HG03064 (cell line): ENCODE data around the gene SHBG.
A peak's percentile ranks its signal among the peaks of the same experiment; 100 is the strongest.
"Not testable (repeated sequence)": the region's sequence is repeated elsewhere in the genome, so short reads cannot be mapped to it uniquely, and the experiment has no call there.

Experiments used
- ATAC-seq: cut with Tn5 transposase; IDR thresholded peaks from one replicate; pipeline ENCODE4 v1.9.1; 2021; ENCODE audit warnings: low read depth; ENCODE audit not compliant: unreplicated experiment

Gene SHBG

DNA sequence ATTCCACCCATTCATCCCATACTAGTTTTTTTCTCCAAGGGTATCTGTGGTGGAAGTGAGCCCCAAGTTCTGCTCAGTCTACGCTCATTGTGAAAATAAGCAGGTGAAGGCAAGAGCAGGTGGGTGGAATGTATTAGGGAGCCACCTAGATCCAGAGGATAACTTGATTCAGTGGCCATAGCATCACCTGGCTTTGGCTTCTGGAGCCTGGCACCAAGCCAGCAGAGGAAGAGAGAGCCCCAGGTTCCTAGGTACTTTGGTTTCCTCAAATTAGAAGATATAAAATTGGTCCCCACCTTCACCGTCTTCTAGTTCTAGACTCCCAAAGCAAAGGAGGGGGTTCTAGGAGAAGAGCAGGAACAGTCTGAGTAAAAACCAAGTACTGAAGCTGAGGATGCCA, 19.3 kb upstream of the SHBG start:
- no peak for ATAC-seq

DNA sequence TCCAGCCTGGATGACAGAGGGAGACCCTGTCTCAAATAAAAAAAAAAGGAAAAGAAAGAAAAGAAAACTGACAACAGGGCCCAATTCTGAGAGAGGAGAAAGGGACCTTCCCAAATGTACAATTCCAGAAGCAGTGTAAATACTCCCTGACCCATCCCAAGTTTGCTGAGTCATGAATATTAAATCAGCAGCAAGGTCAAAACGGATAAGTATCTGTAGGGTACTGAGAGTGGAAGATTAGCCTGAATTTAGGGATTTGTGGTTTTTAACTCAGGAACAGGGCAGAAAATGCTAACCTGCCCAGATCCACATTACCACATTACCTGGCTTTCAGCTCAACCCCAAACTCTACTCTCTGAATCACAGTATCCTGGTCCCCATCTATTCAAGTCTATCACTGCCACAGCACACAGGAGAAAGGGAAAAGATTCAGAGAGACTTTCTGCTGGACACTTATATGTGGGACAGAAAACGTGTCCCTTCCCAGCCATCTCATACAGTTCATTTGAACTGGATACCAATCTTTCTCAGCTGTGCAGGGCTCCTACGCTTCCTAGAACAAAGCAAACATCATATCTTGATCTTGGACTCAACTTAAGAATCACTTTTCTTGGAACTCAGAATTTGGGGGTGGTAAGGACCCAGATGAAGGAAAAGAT, 18.2 kb upstream of the SHBG start:
- no peak for ATAC-seq

DNA sequence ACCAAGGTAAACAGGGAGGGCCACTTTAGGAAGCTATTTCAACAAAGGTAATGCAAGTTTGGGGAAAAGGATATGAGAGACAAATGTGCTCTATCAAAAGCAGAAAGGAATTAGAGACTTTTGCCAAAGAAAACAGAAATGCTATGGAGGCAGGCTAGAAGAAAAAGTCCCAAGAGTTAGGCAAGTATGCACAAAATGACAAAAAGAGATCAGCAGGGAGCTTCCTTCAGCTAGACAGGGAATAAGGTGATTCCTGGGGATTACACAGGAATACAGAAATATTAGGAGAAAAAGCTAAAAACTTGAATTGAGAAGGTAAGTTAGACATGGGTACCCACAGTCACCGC, 17.7 kb upstream of the SHBG start:
- no peak for ATAC-seq

DNA sequence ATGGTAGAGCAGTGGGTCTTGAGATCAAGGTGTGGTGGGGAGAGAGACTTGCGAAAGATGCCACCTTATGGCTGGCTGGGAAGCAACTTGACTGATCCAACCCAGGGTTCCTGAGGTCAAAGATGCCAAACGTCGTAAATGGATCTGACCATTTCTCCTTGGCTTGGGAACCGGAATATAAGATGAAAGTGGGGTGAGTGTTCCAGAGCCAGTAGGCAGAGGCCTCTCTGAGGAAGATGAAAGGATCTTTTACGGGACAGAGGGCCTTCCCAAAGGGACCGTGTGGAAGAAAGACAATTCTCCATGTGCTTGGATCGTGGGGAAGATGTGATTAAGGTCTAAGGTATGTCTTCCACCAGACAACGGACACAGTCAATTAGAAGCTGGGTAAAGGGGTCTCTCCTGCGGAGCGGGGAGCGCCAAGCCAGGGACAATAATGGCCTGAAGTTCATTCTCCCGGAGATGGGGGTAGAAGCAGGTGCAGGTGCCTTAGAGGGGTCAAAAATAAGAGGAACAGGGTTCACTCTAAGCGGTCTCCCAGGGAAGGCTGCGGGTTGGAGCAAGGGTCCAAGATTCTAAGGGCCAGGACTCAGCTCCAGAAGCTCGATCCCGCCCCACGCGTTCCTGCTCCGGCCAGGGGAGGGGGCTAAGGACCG, 16.0 kb upstream of the SHBG start:
- no peak for ATAC-seq

DNA sequence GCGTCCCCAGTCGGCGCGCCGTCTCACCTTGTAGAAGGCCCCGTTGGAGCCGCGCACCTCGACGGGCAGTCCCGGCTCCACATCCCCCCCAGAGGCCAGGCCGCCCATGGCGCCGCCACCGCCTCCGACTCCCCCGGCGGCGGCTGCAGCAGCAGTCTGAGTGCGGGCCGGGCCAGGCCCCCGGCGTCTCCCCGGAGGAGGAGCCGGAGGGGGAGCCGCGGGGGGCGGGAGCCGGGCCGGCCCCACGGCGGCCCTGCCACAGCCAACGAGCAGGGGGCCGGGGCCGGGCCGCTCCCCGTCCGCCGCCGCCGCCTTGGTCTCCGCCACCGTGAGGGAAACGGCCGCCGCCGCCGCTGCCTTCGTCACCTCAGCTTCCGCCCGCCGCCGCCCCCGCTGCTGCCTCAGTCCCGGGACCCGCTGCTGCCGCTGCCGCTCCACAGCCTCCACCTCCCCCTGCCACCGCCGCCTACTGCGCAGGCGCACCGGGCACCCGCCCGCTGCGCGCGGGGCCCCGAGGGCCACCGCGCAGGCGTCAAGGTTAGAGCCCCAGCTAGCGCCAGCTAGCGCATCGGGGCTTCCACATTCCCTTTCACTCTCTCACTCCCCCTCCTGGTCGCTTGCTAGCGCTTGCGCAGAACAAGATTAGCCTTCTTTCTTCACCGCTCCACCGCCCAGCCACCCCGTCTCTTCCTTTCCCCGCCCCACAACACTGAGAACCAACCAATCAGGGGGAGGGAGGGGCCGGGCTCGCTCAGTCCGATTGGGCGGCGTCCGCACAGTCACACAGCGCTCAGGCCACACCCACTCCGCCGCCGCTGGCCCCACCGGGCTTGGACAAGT, 15.3 kb upstream of the SHBG start, which contains the start of gene FXR2:
FXR2 (minus strand) TSS at position 473 of the 840 bp plus-strand sequence; CDS start at position 108, 365 bp downstream.
- ATAC-seq: peak; percentile 79

DNA sequence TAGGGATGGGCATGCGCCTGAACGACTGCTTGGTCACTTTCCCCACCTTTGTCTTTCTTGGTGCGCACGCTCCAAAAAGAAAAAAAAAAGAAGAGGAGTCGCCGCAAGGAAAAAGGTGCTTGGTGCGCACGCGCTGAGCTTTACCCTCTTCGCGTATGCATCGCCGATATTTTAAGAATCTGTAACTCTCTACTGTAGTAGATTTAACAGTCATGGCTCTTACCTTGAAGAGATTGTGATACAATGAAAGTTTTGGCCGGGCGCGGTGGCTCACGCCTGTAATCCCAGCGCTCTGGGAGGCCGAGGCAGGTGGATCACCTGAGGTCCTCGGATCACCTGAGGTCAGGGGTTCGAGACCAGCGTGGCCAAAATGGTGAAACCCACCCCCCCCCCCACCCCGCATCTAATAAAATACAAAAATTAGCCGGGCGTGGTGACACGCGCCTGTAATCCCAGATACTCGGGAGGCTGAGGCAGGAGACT, 14.6 kb upstream of the SHBG start:
- ATAC-seq: no peak

DNA sequence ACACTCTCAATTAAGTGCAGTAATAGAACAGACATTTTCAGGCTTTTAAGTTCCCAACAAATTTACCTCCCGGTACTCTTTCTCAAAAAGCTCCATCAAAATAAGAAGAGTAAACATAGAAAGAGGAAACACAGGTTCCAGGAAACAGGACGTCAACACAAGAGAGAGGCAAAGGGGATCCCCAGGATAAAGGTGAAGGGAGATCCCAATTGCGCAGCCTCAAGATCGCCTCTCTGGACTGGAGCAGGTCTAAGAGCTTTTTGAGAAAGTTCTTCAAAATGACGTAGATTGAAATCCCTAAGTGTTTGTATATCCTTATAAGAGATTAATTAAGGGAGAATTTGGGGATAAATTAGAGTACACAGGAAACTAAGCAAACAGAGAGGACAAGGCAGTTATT, 11.3 kb upstream of the SHBG start:
- no peak for ATAC-seq

DNA sequence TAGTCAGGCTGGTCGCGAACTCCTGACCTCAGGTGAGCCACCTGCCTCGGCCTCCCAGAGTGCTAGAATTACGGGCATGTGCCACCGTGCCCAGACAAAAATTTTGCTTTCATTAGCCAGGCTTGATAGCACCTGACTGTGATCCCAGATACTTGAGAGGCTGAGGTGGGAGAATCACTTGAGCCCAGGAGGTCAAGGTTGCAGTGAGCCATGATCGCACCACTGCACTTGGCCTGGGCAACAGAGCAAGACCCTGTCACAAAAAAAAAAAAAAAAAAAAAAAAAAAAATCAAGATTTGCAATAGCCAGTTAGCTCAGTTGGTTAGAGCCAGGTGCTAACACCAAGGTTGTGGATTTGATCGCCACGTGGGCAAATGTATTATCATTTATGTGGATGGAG, 9.1 kb upstream of the SHBG start:
- ATAC-seq: no peak

DNA sequence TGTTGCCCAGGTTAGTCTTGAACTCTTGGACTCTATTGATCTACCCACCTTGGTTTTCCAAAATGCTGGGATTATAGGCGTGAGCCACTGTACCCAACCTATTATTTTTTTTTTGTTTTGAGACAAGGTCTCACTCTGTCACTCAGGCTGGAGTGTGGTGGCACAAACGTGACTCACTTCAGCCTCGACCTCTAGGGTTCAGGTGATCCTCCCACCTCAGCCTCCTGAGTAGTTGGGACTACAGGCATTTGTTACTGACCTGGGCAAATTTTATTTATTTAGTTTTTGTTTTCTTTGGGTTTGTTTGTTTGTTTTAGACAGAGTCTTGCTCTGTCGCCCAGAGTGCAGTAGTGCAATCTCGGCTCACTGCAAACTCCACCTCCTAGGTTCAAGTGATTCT, 6.3 kb upstream of the SHBG start:
- ATAC-seq: no peak

DNA sequence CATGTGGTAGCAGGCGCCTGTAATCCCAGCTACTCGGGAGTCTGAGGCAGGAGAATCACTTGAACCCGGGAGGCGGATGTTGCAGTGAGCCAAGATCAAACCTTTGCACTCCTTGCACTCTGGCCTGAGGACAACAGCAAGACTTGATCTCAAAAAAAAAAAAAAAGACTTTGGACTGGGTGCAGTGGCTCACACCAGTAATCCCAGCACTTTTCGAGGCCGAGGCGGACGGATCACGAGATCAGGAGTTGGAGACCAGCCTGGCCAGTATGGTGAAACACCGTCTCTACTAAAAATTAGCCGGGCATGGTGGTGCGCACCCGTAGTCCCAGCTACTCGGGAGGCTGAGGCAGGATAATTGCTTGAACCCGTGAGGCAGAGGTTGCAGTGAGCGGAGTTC, 4.2 kb upstream of the SHBG start:
- not testable (repeated sequence) for ATAC-seq

DNA sequence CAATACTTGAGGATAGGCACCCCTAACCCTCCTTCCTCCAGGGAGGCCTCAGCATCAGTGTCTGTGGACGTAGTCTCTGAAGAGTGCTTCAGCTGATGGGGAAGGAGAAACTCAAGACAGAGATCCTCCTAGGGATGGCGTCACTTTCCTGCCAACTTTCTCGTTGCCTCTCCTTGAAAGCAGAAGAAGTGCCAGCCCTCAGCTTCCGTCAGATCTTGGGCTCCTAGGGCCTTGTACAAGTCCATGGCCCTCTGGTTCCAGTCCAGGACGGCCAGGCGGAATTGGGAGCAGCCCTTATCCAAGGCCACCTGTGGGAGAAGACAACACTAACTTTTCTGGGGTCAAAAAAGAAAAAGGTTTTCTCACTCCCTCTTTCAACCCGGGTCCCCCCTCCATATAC, 3.6 kb upstream of the SHBG start:
- no peak for ATAC-seq

DNA sequence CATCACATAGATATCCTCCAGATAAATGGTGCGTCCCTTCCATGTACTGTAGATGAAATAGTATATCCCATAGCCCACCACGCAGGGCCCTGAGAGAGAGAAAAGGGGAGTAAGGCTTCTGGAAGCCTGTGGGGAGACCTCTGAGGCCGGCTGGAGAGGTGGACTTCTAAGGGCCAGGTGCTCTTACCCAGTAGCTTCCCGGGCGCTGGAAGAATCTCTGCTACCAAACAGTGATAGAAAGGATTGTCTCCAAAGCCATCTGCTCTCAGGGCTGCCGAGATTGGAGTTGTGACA, 3.0 kb upstream of the SHBG start:
- ATAC-seq: no peak

DNA sequence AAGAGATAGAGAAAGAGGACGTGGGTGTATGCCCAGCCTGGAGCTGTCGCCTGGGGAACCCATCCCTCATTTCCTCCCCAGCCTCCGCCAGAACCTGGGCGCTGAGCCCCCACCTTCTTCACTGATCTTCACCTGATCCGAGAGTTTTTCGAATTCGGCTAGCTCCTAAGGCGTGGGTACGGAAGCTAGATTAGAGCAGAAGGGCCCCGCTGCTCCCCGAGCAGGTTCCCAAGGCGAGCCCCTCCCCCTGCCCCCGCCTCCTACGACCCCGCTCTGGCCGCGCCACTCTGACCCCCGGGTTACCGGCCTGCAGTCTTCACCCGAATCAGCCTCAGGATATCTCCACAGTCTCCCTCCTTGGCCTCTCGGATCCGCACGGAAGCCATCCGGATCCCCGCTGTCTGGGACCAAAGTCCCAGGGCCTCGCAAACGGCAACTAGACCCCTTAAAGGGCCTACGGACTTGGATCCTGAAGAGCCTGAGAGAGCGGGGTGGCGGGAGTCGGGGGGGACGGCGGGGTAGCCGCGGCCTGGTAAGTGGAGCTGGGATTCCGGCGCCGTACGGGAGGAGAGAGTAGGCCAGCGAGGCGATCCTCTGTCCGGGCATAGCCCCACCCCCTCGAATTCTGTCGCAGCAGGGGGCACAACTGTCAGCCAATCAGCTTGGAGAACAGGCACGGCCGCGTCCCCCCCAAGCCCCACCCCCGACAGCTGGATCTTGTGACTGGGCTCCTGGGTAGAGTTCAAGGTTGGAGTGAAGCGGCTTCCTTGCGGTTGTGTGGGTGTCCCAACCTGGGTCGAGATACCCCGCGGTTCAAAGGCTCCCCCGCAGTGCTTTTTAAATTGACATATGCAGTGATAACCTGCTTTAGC, 2.4 kb upstream of the SHBG start, which contains the start of gene SAT2:
SAT2 (minus strand) TSS at position 572 of the 872 bp plus-strand sequence; CDS start at position 386, 186 bp downstream.
- ATAC-seq: peak; percentile 66

DNA sequence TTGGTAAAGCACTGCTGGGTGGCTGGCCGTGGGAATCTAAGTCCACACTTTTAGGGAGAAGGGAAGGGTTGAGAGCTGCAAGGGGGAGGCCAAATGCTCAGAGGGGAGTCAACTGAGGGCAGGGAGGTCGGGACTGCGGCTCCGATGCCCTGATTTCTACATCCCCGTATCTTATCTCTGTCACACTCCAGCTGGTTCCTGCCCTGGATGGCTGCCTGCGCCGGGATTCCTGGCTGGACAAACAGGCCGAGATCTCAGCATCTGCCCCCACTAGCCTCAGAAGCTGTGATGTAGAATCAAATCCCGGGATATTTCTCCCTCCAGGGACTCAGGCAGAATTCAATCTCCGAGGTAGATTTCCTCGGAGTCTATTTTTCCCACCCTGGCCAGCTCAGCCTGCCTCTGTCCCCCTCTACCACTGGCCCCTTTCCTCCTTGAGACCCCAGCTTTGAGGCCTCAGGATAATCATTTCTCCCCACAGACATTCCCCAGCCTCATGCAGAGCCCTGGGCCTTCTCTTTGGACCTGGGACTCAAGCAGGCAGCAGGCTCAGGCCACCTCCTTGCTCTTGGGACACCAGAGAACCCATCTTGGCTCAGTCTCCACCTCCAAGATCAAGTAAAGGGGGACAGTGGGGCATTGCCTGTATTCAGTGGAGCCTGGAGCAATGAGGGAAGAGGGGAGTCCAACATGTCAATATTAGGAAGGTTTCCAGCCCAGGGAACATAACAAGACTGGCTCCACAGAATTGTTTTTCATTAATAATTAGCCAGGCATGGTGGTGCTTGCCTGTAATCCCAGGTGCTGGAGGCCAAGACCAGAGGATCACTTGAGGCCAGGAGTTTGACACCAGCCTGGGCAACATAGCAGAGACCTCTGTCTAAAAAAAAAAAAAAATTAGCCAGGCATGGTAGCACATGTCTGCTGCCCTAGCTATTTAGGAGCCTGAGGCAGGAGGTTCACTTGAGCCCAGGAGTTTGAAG, 1.8 kb downstream of the SHBG start:
- ATAC-seq: no peak

DNA sequence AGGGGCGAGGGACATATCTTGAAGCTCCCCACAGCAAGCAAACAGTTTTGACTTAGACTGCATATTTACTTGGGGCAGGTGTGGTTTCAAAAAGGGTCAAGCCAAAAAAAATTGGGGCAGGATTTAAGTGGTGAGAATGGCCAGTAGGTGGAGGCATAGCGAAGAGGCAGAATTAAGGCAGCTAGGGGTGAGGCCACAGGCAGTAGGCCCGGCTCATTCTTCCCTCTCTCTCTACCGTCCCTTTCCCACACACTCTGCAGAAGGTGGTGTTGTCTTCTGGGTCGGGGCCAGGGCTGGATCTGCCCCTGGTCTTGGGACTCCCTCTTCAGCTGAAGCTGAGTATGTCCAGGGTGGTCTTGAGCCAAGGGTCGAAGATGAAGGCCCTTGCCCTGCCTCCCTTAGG, 2.6 kb downstream of the SHBG start:
- no peak for ATAC-seq

DNA sequence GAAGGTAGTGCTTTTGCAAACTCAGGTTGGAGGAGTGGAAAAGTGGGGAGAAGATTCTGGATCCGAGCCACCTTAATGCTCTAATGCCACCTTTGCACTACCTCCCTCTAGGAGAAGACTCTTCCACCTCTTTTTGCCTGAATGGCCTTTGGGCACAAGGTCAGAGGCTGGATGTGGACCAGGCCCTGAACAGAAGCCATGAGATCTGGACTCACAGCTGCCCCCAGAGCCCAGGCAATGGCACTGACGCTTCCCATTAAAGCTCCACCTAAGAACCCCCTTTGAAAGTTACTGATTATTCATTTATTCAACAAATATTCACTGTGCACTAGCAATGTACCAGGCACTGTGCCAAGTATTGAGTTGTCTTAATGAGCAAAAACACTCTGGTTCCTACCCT, 3.2 kb downstream of the SHBG start:
- no peak for ATAC-seq

DNA sequence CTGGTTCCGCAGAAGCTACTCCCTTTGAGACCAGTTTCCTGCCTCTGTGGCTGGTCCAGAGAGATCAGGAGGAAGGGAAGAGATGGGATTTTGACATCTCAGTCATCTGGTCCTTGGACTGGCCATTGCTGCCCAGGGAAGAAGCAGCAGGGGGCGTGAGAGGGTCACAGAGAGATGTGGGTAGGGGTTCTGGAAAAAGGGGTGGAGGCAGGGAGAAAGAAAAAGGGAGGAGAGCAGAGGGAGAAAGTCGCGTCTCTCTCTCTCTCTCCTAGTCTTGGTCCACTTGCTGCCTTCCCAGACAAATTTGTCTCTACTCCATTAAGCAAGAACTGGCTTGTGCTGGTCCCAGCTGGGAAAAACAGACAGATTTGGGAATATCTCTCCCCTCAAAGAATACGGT, 4.4 kb downstream of the SHBG start:
- ATAC-seq: no peak

DNA sequence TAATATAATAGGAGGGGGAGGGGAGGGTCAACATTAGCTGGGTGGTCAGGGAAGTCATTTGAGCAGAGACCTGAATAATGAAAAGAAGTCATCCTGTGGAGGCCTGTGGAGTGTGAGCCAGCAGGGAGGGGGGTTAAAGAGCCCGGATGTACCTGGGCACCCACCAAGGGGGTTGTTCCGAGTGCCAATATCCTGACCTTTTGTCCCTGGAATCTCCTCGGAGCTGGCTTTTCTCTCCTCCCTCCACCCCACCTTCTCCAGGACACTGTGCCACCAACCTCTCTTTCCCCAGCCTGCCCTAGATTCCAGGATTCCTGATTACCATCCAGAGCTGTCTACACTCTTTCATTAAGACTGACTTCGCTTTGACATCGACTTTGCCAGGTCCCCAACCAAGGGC, 6.2 kb downstream of the SHBG start:
- ATAC-seq: no peak

DNA sequence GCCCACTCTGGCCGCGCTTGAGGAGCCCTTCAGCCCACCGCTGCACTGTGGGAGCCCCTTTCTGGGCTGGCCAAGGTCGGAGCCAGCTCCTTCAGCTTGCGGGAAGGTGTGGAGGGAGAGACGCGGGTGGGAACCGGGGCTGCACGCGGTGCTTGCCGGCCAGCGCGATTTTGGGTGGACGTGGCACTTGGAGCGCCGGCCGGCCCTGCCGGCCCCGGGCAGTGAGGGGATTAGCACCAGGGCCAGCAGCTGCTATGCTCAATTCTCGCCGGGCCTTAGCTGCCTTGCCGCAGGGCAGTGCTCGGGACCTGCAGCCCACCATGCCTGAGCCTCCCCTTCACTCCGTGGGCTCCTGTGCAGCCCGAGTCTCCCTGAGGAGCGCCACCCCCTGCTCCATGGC, 10.8 kb downstream of the SHBG start:
- ATAC-seq: no peak

DNA sequence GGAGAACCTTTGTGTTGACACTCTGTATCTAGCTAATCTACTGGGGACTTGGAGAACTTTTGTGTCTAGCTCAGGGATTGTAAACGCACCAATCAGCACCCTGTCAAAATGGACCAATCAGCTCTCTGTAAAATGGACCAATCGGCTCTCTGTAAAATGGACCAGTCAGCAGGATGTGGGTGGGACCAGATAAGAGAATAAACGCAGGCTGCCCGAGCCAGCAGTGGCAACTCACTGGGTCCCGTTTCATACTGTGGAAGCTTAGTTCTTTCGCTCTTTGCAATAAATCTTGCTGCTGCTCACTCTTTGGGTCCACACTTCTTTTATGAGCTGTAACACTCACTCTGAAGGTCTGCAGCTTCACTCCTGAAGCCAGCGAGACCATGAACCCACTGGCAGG, 11.7 kb downstream of the SHBG start:
- not testable (repeated sequence) for ATAC-seq
